Left lung (tissue), 10 donors: ENCODE data around the gene OLA1. TPM values are rescaled to one million over a fixed set of nuclear protein-coding genes. Genes with fewer than 3 reads are reported as not detected.

Source experiments
- ATAC-seq: fragments of 200-7000 bp; cut with Tn5 transposase; one replicate; pipeline ENCODE4 v1.9.1; 2020; ENCODE audit warnings: moderate library complexity
- DNase-seq, 4 donors: peaks; one replicate each; pipeline ENCODE4 v3.0.0-alpha.2; 2013 to 2020
- H3K27ac ChIP-seq, 2 donors: fragments of 200-600 bp; sonication (generic) in 1 of 2; one replicate each; pipeline versions ENCODE4 v1.5.0 to v1.8.0; 2020 to 2021
- H3K27me3 ChIP-seq, 2 donors: fragments of 200-600 bp; sonication (generic) in 1 of 2; one replicate each; pipeline versions ENCODE4 v1.5.0 to v1.8.0; 2020 to 2021
- H3K36me3 ChIP-seq, 2 donors: fragments of 200-600 bp; sonication (generic) in 1 of 2; one replicate each; pipeline versions ENCODE4 v1.5.0 to v1.8.0; 2020 to 2021
- H3K4me1 ChIP-seq, 2 donors: fragments of 200-600 bp; one replicate each; pipeline ENCODE4 v1.8.0; 2021
- H3K4me3 ChIP-seq, 2 donors: fragments of 200-600 bp; sonication (generic) in 1 of 2; one replicate each; pipeline versions ENCODE4 v1.5.0 to v1.8.0; 2020 to 2021; ENCODE audit warnings: mild to moderate bottlenecking in 1 of 2
- H3K9me3 ChIP-seq, 2 donors: fragments of 200-600 bp; sonication (generic) in 1 of 2; one replicate each; pipeline versions ENCODE4 v1.5.0 to v1.8.0; 2020 to 2021
- CTCF ChIP-seq, 2 donors: fragments of 200-600 bp; sonication (generic) in 1 of 2; IDR thresholded peaks; one replicate each; pipeline versions ENCODE4 v1.5.0 to v1.8.0; 2021; ENCODE audit warnings: antibody characterized with exemption in 2 of 2
- intact Hi-C, 2 donors: fragments of 100-400 bp; cut with DNase I; formaldehyde crosslinking; loops; one replicate each; pipeline versions ENCODE4 v1.11.2 to v1.14.2; 2022
- polyA plus RNA-seq, 6 donors: library from polyadenylated mRNA; unstranded; fragments of 120-200 nt; gene quantifications; one replicate each; pipeline ENCODE4 v1.2.1, GENCODE V29; 2013; ENCODE audit not compliant: insufficient read length in 6 of 6
- total RNA-seq, 2 donors: library from RNA; stranded (reverse); fragmentation: NEBNext Ultra II Directional; extraction: Animal tissue kit (Norgen Biotek cat#: 25700); gene quantifications; one replicate each; pipeline ENCODE4 v1.2.1, GENCODE V29; 2021
- donor health status: DM: no; HTN: yes; CAD: no.
- donor health status: DM: no; HTN: no; CAD: no.

The OLA1 gene
- total and polyA plus RNA-seq, 8 donors = 66.3 to 130 (median 112) TPM

- peak in 1 of 4 donors; percentile 73 for DNase-seq
Measured at GRCh38 chr2:174171686-174172445, 76.5 kb downstream of the OLA1 start.

GRCh38 chr2:174169372-174169771, 79.0 kb downstream of the OLA1 start:
- Histone ChIP-seq H3K27ac (no peak overlapping the region), H3K27me3 (no peaks in the 10 kb centered on the region), H3K4me3 (no peak overlapping the region), H3K36me3 (peaks cover 0 to 16% of the 10 kb centered on the region in 2 donors), H3K4me1 (no peaks in the 10 kb centered on the region), H3K9me3 (peaks cover 0 to 58% of the 10 kb centered on the region in 2 donors)
- no peak for ATAC-seq
- TF ChIP-seq CTCF (IDR thresholded peaks at IDR 0.05) = no peak
- DNase-seq = no peak
- intact Hi-C loops = no loop called here

More at GRCh38 chr2:174171686-174172445, 76.5 kb downstream of the OLA1 start:
- Histone ChIP-seq H3K4me3 (no peak overlapping the region), H3K36me3 (peaks cover 0 to 16% of the 10 kb centered on the region in 2 donors), H3K27me3 (no peaks in the 10 kb centered on the region), H3K4me1 (no peaks in the 10 kb centered on the region), H3K9me3 (peaks cover 0 to 75% of the 10 kb centered on the region in 2 donors), H3K27ac (no peak overlapping the region)
- ATAC-seq = no peak
- TF ChIP-seq CTCF (IDR thresholded peaks at IDR 0.05) = no peak
- intact Hi-C loops = no loop called here

- DNase-seq (no peak), ATAC-seq (no peak)
- H3K9me3 ChIP-seq = peaks cover 0 to 33% of the 10 kb centered on the region in 2 donors
- no peak for TF ChIP-seq CTCF (IDR thresholded peaks at IDR 0.05)
- intact Hi-C loops = no loop called here
- H3K27ac ChIP-seq = no peak overlapping the region
- H3K4me1 ChIP-seq = no peaks in the 10 kb centered on the region
- peaks cover 0 to 4% of the 10 kb centered on the region in 2 donors for H3K36me3 ChIP-seq
- no peaks in the 10 kb centered on the region for H3K27me3 ChIP-seq
- no peak overlapping the region for H3K4me3 ChIP-seq
Measured at GRCh38 chr2:174166261-174166660, 82.1 kb downstream of the OLA1 start.

DNA sequence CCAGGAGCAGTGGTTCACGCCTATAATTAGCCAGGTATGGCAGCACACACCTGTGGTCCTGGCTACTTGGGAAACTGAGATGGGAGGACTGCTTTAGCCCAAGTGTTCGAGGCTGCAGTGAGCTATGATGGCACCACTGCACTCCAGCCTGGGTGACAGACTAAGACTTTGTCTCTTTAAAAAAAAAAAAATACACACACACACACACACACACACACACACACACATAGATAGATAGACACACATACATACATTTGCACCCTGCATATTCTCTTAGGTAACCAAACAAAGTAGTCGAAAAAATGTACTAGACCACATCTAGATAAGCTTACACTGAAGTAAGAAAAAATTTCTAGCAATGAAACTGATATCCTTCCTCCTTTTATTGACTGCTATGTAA, 86.8 kb downstream of the OLA1 start:
- no peak for DNase-seq
- Histone ChIP-seq H3K9me3 (no peaks in the 10 kb centered on the region), H3K4me3 (no peak overlapping the region), H3K27me3 (no peaks in the 10 kb centered on the region), H3K27ac (no peak overlapping the region), H3K36me3 (no peaks in the 10 kb centered on the region), H3K4me1 (no peaks in the 10 kb centered on the region)
- ATAC-seq = no peak
- intact Hi-C loops = no loop called here
- TF ChIP-seq CTCF (IDR thresholded peaks at IDR 0.05) = no peak

- no peak overlapping the region for H3K4me3 ChIP-seq
- ATAC-seq (peak; percentile 65), DNase-seq (peak in 1 of 4 donors; percentile 30)
- H3K27me3 ChIP-seq = no peaks in the 10 kb centered on the region
- H3K4me1 ChIP-seq = no peaks in the 10 kb centered on the region
- H3K36me3 ChIP-seq = no peaks in the 10 kb centered on the region
- H3K9me3 ChIP-seq = no peaks in the 10 kb centered on the region
- intact Hi-C loops = no loop called here
- no peak overlapping the region for H3K27ac ChIP-seq
- TF ChIP-seq CTCF (IDR thresholded peaks at IDR 0.05) = peak in 1 of 2 donors; percentile 42
Measured at GRCh38 chr2:174158003-174158402, 90.3 kb downstream of the OLA1 start.
